H1 (cell line): Measurements from ENCODE around the gene ADAMTS17. TPM values are rescaled to one million over a fixed set of nuclear protein-coding genes. Genes with fewer than 3 reads are reported as not detected.

Experiments
- CTCF ChIA-PET: fragments of 300-600 bp; sonication (Branson Sonifier 250); formaldehyde crosslinking; loops from one replicate; lab custom pipeline; 2021; ENCODE audit not compliant: partially characterized antibody; lab: Charles Lee
- POLR2A ChIA-PET: fragments of 300-600 bp; sonication (Branson Sonifier 250); formaldehyde crosslinking; loops from one replicate; lab custom pipeline; 2021; ENCODE audit warnings: inconsistent platforms; ENCODE audit not compliant: partially characterized antibody; lab: Charles Lee
- DNase-seq, 2 experiments: peaks; one replicate each; pipeline versions ENCODE4 v3.0.0 to v3.0.0-alpha.2; 2010 to 2022; ENCODE audit warnings: low spot score in 2 of 2, low read depth in 1 of 2, mixed read lengths in 1 of 2
- FAIRE-seq: peaks from 2 replicates; lab custom pipeline; 2011; peaks lifted over from hg19 to GRCh38; lab: Jason Lieb, UNC
- H2AFZ ChIP-seq: 2 replicates; pipeline ENCODE4 v1.8.1; 2012; ENCODE audit warnings: low read length, inconsistent platforms
- H2AK5ac ChIP-seq: 2 replicates; pipeline ENCODE4 v1.6.1; 2013; ENCODE audit warnings: low read depth, low read length
- H2BK120ac ChIP-seq: replicated peaks from 2 replicates; pipeline ENCODE3; 2013; ENCODE audit warnings: low read depth, low read length, inconsistent platforms
- H2BK12ac ChIP-seq: 2 replicates; pipeline ENCODE4 v1.6.1; 2013; ENCODE audit warnings: low read depth, low read length
- H2BK15ac ChIP-seq: 2 replicates; pipeline ENCODE4 v1.6.1; 2013; ENCODE audit warnings: low read length
- H2BK20ac ChIP-seq: 2 replicates; pipeline ENCODE4 v1.6.1; 2013; ENCODE audit warnings: low read length
- H2BK5ac ChIP-seq: 2 replicates; pipeline ENCODE4 v1.6.1; 2013; ENCODE audit warnings: low read depth, low read length
- H3K14ac ChIP-seq: 2 replicates; pipeline ENCODE4 v1.6.1; 2013; ENCODE audit warnings: inconsistent platforms; ENCODE audit not compliant: insufficient read length
- H3K18ac ChIP-seq: 2 replicates; pipeline ENCODE4 v1.6.1; 2013; ENCODE audit warnings: low read length; ENCODE audit errors: extremely low read depth
- H3K23ac ChIP-seq: 2 replicates; pipeline ENCODE4 v1.6.1; 2013; ENCODE audit warnings: inconsistent platforms; ENCODE audit not compliant: insufficient read length
- H3K23me2 ChIP-seq: 2 replicates; pipeline ENCODE4 v1.6.1; 2013; ENCODE audit warnings: low read depth, low read length
- H3K27ac ChIP-seq: 2 replicates; pipeline ENCODE4 v1.6.1; 2011; ENCODE audit warnings: low read depth, low read length, inconsistent platforms
- H3K27me3 ChIP-seq, 4 experiments: replicated peaks in 1 of 4; 1 replicate in 1 of 4; 2 replicates in 3 of 4; pipeline versions ENCODE4 v1.6.1 to v1.8.1; 2011 to 2013; ENCODE audit warnings: low read length in 3 of 4, mild to moderate bottlenecking in 3 of 4, inconsistent platforms in 2 of 4, mixed read lengths in 2 of 4, moderate library complexity in 1 of 4; ENCODE audit not compliant: control insufficient read depth in 3 of 4, insufficient read depth in 3 of 4; ENCODE audit errors: extremely low read depth in 1 of 4
- H3K36me3 ChIP-seq, 4 experiments: 2 replicates each; pipeline versions ENCODE4 v1.6.1 to v1.8.1; 2011 to 2013; ENCODE audit warnings: mild to moderate bottlenecking in 4 of 4, low read length in 3 of 4, moderate library complexity in 2 of 4, control low read depth in 1 of 4, inconsistent platforms in 1 of 4; ENCODE audit not compliant: insufficient read depth in 4 of 4, control insufficient read depth in 2 of 4
- H3K4ac ChIP-seq: replicated peaks from 2 replicates; pipeline ENCODE3; 2013; ENCODE audit warnings: low read length, low read depth, mixed read lengths, inconsistent platforms; ENCODE audit not compliant: insufficient read length
- H3K4me1 ChIP-seq, 4 experiments: replicated peaks in 1 of 4; 1 replicate in 1 of 4; 2 replicates in 3 of 4; pipeline versions ENCODE4 v1.6.1 to v1.8.1; 2011 to 2013; ENCODE audit warnings: low read length in 3 of 4, inconsistent platforms in 2 of 4, mixed read lengths in 1 of 4; ENCODE audit not compliant: insufficient read depth in 4 of 4, control insufficient read depth in 3 of 4
- H3K4me2 ChIP-seq, 2 experiments: 2 replicates each; pipeline versions ENCODE4 v1.6.1 to v1.8.1; 2011 to 2013; ENCODE audit warnings: low read depth in 2 of 2, low read length in 2 of 2, control low read depth in 1 of 2, inconsistent platforms in 1 of 2, mild to moderate bottlenecking in 1 of 2; ENCODE audit not compliant: insufficient read depth in 1 of 2
- H3K4me3 ChIP-seq, 4 experiments: fragments of 200-600, 300-600 bp in 1 of 4; sonication (generic), shearing (Covaris generic), sonication (Bioruptor Twin) in 1 of 4; 2 replicates each; pipeline versions ENCODE4 v1.5.1 to v1.8.1; 2011 to 2016; ENCODE audit warnings: low read length in 4 of 4, low read depth in 3 of 4, control low read depth in 2 of 4, inconsistent platforms in 2 of 4, mild to moderate bottlenecking in 2 of 4, mixed read lengths in 1 of 4, moderate library complexity in 1 of 4; ENCODE audit not compliant: insufficient read depth in 2 of 4; ENCODE audit errors: extremely low read depth in 1 of 4
- H3K56ac ChIP-seq: replicated peaks from 2 replicates; pipeline ENCODE3; 2013; ENCODE audit warnings: low read depth, mild to moderate bottlenecking, mixed read lengths, low read length, inconsistent platforms; ENCODE audit not compliant: insufficient read length
- H3K79me1 ChIP-seq: 2 replicates; pipeline ENCODE4 v1.6.1; 2013; ENCODE audit warnings: low read depth, low read length, control low read depth
- H3K79me2 ChIP-seq, 2 experiments: 2 replicates each; pipeline versions ENCODE4 v1.6.1 to v1.8.1; 2012 to 2013; ENCODE audit warnings: low read length in 2 of 2, mild to moderate bottlenecking in 2 of 2, inconsistent platforms in 1 of 2; ENCODE audit not compliant: insufficient read depth in 2 of 2, control insufficient read depth in 1 of 2
- H3K9ac ChIP-seq, 4 experiments: replicated peaks in 1 of 4; 1 replicate in 1 of 4; 2 replicates in 3 of 4; pipeline versions ENCODE4 v1.6.1 to v1.8.1; 2011 to 2013; ENCODE audit warnings: low read depth in 3 of 4, low read length in 3 of 4, control low read depth in 2 of 4, mild to moderate bottlenecking in 2 of 4, moderate library complexity in 2 of 4, inconsistent platforms in 1 of 4; ENCODE audit errors: extremely low read depth in 1 of 4
- H3K9me3 ChIP-seq, 2 experiments: 2 replicates each; pipeline versions ENCODE4 v1.6.1 to v1.8.1; 2012 to 2013; ENCODE audit warnings: mild to moderate bottlenecking in 2 of 2, moderate library complexity in 2 of 2, control low read depth in 1 of 2, inconsistent platforms in 1 of 2, low read depth in 1 of 2, low read length in 1 of 2, mixed read lengths in 1 of 2; ENCODE audit not compliant: insufficient read depth in 2 of 2
- H4K20me1 ChIP-seq, 2 experiments: replicated peaks in 1 of 2; 2 replicates each; pipeline versions ENCODE3 to v1.8.1; 2011 to 2013; ENCODE audit warnings: inconsistent platforms in 2 of 2, low read length in 2 of 2, mild to moderate bottlenecking in 1 of 2; ENCODE audit not compliant: insufficient read depth in 2 of 2, control insufficient read depth in 1 of 2
- H4K5ac ChIP-seq: 2 replicates; pipeline ENCODE4 v1.6.1; 2013; ENCODE audit warnings: low read length, low read depth, mixed read lengths, inconsistent platforms; ENCODE audit not compliant: insufficient read length
- H4K8ac ChIP-seq: 2 replicates; pipeline ENCODE4 v1.8.0; 2013; ENCODE audit warnings: mild to moderate bottlenecking, moderate library complexity, low read length, inconsistent platforms; ENCODE audit not compliant: insufficient read depth; ENCODE audit errors: extremely low read depth
- H4K91ac ChIP-seq: replicated peaks from 2 replicates; pipeline ENCODE3; 2013; ENCODE audit warnings: low read length, mixed read lengths, inconsistent platforms; ENCODE audit not compliant: insufficient read length
- E2F6 ChIP-seq: IDR thresholded peaks from 2 replicates; pipeline ENCODE4 v1.6.1; 2012; ENCODE audit warnings: inconsistent platforms
- JUN ChIP-seq: IDR thresholded peaks from 2 replicates; pipeline ENCODE4 v1.6.1; 2011; ENCODE audit warnings: low read depth, mild to moderate bottlenecking, improper control_type of control experiment, low read length
- RBBP5 ChIP-seq: IDR thresholded peaks from 2 replicates; pipeline ENCODE4 v1.7.1; 2012; ENCODE audit warnings: low read depth, mild to moderate bottlenecking, inconsistent platforms, low read length, moderate library complexity, borderline replicate concordance
- SP1 ChIP-seq: IDR thresholded peaks from 2 replicates; pipeline ENCODE4 v1.6.1; 2011; ENCODE audit warnings: low read depth, low read length
- WGBS, 2 experiments: shearing (Covaris generic) in 1 of 2; methylation state at CpG; one replicate each; pipeline versions ENCODE4 v1.1.6 to v1.1.7; 2013 to 2015; ENCODE audit warnings: low lambda C conversion rate in 2 of 2, mixed read lengths in 2 of 2, inconsistent platforms in 1 of 2, low coverage in 1 of 2, missing lambda C conversion rate in 1 of 2; ENCODE audit not compliant: insufficient replicate concordance in 2 of 2, insufficient coverage in 1 of 2, insufficient read length in 1 of 2; ENCODE audit errors: extremely low coverage in 1 of 2, missing lambda C conversion rate in 1 of 2; 5-methylcytosine and 5-hydroxymethylcytosine counted together
- polyA plus RNA-seq, 7 experiments: library from polyadenylated mRNA; depleted of rRNA in 3 of 7; stranded (reverse) in 5 of 7; unstranded in 2 of 7; fragments of >200 nt in 5 of 7; fragments of 200-250 nt in 2 of 7; gene quantifications; 1 replicate in 5 of 7; 2 replicates in 1 of 7; 4 replicates in 1 of 7; pipeline versions ENCODE4 v1.2.1 to v1.2.3, GENCODE V29; 2011 to 2013; ENCODE audit warnings: missing spikeins in 2 of 7, mixed read lengths in 2 of 7
- total RNA-seq: library from RNA; stranded (reverse); fragmentation: NEBNext Ultra II Directional; extraction: Animal tissue kit (Norgen Biotek cat#: 25700); gene quantifications from 2 replicates; pipeline ENCODE4 v1.2.1, GENCODE V29; 2021

ADAMTS17 gene
- total and polyA plus RNA-seq, 2 of the 8 experiments (the other 6 are each of a cell fraction or from before 2014, with no cell fraction given), result 0.51 to 1.7 TPM

DNA sequence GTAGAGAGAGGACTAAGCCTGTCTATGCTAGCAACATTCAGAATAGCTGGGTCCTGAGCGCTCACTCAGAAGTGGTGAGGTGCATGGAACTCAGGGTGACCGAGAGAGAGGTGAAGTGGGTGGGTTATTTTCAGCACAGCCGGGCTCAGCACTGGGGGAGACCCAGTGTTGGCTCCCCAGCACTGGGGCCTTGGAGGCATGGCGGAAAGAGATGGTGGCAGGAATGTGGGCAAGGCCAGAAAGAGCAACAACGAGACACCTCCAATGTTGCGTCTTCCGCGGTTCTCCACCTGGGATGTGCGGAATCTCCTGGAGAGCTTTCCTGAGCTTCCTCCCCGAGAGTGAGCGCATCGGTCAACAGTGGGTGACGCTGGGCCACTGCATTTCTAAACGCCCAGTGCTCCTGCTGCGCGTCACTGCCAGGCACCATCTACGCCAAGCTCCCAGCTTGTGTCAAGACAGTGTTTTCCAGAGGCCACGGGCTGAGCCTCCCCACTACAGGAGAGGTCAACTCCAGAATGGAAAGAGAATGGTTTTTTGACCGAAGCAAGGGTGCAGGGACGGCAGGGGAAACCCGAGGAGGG, 148.4 kb downstream of the ADAMTS17 start:
- CTCF ChIA-PET, result interaction anchor here (1.3 to 1.5 kb wide), 2 partner anchors 14 kb away, joined by 3 to 5 read pairs; no protein-coding TSS in a partner anchor
- WGBS, 2 experiments, result 95% methylated on average over 18 of the region's 21 CpGs; no CpG with 5 or more reads in 1 of the 2 experiments
- H3K79me2 ChIP-seq, result no peaks in the 10 kb centered on the region
- TF ChIP-seq E2F6, result no peak
- no peak for TF ChIP-seq SP1
- no peak for TF ChIP-seq JUN
- no peak for TF ChIP-seq RBBP5

More for the DNA sequence above, 148.4 kb downstream of the ADAMTS17 start:
- no peak overlapping the region for H4K8ac ChIP-seq
- no peak for FAIRE-seq
- no peak overlapping the region for H3K4ac ChIP-seq
- H2AK5ac ChIP-seq, result no peak overlapping the region
- no peak overlapping the region for H3K9ac ChIP-seq
- H3K4me2 ChIP-seq, result no peak overlapping the region
- H2BK15ac ChIP-seq, result no peak overlapping the region
- no peak overlapping the region for H3K14ac ChIP-seq
- no peaks in the 10 kb centered on the region for H3K9me3 ChIP-seq
- H4K5ac ChIP-seq, result no peak overlapping the region
- no peaks in the 10 kb centered on the region for H3K23me2 ChIP-seq
- H2BK12ac ChIP-seq, result no peak overlapping the region
- no peaks in the 10 kb centered on the region for H4K20me1 ChIP-seq
- no peaks in the 10 kb centered on the region for H3K36me3 ChIP-seq
- no peak overlapping the region for H2AFZ ChIP-seq
- no peak overlapping the region for H3K23ac ChIP-seq
- no peak overlapping the region for H4K91ac ChIP-seq
- no peak overlapping the region for H2BK20ac ChIP-seq
- no peak overlapping the region for H3K27ac ChIP-seq
- H2BK5ac ChIP-seq, result no peak overlapping the region; the same call in 1 of the 2 replicates
- no peak overlapping the region for H3K56ac ChIP-seq
- H3K79me1 ChIP-seq, result no peaks in the 10 kb centered on the region
- DNase-seq, result no peak
- peaks cover 0 to 17% (median 4%) of the 10 kb centered on the region in 4 experiments; a peak in 5 of 7 replicates for H3K4me1 ChIP-seq
- no peak overlapping the region for H3K4me3 ChIP-seq
- no peak overlapping the region for H3K18ac ChIP-seq
- H2BK120ac ChIP-seq, result no peak overlapping the region
- H3K27me3 ChIP-seq, result no peaks in the 10 kb centered on the region
- POLR2A ChIA-PET, result no interaction called here
